NOMO-1 (cell line): ENCODE data around the gene SPINT2.

Experiments used
- DNase-seq, 2 experiments: peaks; one replicate each; lab custom pipeline; 2025; ENCODE audit not compliant: unreplicated experiment in 2 of 2; lab: John Stamatoyannopoulos, UW

The SPINT2 gene

DNA sequence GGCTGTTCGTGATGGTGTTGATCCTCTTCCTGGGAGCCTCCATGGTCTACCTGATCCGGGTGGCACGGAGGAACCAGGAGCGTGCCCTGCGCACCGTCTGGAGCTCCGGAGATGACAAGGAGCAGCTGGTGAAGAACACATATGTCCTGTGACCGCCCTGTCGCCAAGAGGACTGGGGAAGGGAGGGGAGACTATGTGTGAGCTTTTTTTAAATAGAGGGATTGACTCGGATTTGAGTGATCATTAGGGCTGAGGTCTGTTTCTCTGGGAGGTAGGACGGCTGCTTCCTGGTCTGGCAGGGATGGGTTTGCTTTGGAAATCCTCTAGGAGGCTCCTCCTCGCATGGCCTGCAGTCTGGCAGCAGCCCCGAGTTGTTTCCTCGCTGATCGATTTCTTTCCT, 27.5 kb downstream of the SPINT2 start:
- no peak for DNase-seq

DNA sequence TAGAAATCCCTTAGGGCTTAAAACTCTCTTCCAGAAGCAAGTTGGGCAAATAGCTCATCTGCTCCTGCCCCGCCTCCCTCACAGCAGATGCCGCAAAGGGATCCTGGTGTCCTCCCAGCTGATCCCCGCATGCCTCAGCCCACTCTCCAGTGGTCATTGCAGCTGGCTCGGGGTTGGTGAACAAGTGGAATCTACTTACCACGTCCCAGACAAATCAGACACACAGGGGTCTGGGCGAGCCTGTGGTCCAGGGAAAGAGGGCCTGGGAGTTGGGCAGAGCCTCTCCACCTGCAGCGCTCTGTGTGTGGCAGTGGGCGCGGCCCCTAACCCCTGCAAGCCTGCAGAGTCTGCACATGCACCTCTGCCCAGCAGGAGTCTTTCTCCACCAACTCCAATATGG, 28.9 kb downstream of the SPINT2 start:
- no peak for DNase-seq

DNA sequence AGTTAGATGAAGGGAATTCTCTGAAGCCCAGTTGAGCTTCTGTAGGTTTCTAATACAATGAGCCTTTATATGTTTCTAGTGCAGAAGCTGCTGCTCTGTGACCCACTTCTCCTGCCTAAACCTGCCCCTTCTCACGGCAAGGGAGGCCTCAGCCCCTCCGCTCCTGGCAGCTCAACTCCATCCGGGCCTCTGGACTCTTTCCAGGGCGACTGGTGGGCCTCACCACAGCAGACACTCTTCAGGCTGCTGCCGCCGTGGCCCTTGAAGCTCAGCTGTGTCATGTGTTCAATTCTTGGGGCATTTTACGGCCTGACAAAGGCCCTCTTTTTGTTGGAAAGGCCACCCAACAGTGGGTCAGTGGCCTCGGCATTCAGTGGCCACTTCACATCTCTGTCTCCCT, 29.7 kb downstream of the SPINT2 start:
- no peak for DNase-seq

DNA sequence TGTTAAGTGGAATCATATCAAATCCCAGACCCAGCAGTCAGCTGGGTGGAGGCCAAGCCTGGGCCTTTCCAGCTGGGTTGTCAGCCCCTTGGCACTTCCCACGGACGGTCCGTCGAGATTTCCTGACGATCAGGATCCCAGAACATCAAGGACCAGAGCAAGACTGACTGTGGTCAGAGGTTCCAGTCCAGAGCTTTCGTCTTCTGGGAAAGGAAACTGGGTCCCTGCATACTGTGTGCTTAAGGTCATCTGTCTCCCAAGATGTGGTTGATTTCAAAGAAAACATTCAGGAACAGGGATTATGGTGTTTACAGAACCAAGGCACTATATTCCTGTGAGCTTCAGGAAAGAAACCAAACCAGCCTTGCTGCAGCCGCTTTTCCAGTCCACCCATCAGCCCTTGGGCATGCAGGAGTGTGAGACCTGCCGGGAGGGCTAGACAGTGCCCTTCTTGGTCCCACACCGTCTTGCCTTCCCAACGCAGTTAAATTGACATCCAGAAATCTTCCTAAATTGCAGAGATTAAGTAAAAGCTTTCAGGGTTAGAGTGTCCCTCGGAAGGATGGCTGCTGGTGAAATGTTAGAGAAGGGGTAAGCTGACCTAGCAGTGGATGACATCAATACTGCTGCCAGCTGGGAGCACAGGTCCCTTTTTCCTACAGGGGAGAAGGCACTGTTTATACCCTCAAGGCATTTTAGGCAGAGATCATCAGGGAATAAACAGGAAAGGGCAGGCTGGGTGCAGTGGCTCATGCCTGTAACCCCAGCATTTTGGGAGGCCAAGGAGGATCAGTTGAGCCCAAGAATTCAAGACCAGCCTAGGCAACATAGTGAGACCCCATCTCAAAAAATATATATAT, 34.7 kb downstream of the SPINT2 start:
- DNase-seq: no peak

DNA sequence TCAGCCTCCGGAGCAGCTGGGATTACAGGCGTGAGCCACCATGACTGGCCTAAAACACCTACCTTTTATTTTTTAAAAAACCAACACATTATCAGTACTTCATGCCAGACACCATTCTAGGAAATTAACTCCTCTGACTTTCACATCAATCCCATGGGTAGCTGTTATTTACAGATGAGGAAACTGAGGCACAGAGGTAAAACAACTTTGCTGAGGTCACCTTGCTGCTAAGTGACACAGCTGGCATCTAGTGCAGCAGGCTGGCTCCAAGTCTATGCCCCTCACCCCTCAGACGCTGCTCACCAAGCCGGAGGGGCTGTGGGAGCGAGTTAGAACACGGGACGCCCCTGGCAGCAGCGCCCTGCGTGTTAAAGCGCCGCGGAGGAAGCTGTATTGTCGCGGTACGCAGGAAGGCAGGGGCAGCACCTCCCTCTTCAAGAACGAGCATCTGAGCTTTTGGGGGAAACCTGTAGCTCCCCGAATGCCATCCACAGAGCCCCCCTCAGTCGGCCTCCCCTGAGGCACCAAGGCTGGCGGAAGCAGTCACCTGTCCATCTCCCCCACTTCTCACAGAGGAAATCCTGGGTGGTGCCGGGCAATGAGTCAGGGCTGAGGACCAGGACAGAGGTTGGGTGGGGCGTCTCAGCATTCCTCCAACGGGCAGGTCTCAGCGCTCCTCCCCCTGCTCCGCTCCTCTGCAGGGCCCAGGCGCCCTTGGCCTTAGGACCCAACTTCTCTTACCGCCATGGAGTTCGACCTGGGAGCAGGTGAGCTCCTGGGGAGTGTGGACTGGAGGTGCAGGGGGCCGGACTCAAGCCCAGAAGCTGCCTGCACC, 39.4 kb downstream of the SPINT2 start, which contains the start of gene C19orf33:
TSS of gene C19orf33 (plus strand) at position 735 of the 835 bp plus-strand sequence. CDS start at position 746, 11 bp downstream.
- DNase-seq: no peak

DNA sequence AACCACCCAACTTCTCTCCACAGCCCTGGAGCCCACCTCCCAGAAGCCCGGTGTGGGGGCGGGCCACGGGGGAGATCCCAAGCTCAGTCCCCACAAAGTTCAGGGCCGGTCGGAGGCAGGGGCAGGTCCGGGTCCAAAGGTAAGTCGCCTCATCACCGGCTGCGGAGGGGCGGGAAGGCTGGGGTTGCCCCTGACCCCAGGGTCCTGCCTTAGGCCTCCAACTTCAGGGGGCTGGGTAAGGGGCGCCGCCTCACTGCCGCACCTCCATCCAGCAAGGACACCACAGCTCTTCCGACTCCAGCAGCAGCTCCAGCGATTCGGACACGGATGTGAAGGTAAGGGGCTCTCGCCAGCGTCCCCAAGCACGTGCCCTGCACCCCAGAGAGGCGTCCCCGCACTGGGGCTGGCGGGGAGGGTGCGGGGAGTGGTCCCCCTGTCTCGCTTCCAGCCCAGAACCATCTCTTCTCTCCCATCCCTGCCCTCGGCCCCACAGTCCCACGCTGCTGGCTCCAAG, 40.0 kb downstream of the SPINT2 start:
- no peak for DNase-seq

DNA sequence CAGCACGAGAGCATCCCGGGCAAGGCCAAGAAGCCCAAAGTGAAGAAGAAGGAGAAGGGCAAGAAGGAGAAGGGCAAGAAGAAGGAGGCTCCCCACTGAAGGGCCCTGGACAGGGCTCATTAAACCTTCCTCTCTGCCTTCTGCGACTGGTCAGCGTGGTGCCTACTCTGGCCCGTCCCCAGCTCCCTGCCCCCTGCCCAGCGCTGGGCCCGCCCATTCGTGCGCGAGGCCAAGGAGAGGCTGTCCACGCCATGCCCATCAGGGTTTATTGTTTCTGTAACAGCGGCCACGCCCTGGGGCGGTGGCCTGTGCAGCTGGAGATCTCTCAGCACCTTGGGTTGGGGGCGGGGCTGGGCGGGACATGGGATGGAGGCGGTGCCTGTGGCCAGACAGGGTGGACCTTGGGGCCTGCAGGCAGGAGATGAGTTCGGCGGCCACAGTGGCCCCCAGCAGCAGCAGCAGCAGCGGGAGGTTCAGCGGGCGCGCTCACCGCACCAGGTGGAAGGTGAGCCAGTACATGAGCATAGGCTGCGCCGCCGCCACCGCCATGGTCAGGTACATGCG, 40.6 kb downstream of the SPINT2 start:
- DNase-seq: no peak

DNA sequence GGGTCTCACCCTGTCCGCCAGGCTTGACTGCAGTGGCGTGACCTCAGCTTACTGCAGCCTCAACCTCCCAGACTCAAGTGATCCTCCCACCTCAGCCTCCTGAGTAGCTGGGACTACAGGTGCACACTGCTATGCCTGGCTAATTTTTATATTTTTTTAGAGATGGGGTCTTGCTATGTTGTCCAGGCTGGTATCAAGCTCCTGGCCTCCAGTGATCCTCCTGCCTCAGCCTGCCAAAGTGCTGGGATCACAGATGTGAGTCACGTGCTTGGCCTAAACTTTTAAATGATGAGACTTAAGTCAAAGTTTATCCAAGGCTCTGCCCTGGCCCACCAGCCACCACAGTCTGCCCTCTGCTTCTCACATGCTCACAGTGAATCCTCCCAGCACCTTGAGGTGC, 41.9 kb downstream of the SPINT2 start:
- no peak for DNase-seq

DNA sequence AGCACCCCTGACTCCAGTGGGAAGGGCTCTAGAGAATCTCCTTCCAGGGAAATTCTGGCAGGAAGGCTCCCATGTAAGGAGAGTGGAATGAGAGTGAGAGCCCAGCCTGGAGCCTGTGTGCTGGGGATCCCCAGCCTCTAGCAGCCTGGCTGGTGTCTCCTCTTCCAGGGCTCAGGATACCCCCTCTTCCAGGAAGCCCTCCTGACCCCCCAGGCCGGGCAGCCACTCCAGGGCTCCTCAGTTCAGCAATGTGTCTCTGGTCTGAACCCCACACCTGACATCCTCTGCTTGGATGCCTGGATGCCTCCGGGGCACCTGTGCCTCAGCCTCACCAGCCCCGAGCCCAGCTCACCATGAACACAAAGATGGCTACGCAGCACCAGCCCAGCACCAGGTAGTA, 42.7 kb downstream of the SPINT2 start:
- DNase-seq: no peak

DNA sequence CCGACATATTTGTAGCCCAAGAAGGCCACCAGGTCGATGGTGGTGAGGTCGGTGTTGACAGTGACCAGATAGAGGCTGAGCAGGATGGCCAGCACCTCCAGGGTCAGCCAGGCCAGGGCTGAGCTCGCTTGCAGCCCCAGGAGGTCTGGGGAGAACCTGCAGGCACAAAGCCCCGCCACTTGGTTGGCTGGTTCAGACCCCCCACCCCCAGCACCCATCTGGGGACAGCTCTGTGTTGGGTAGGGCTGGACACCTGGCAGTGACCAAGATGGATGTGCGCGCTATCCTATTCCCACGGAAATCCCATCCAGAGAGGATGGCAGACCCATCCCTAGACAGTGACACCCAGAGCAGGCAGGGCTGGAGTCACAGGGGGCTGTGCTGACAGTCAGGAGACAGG, 43.2 kb downstream of the SPINT2 start:
- no peak for DNase-seq

DNA sequence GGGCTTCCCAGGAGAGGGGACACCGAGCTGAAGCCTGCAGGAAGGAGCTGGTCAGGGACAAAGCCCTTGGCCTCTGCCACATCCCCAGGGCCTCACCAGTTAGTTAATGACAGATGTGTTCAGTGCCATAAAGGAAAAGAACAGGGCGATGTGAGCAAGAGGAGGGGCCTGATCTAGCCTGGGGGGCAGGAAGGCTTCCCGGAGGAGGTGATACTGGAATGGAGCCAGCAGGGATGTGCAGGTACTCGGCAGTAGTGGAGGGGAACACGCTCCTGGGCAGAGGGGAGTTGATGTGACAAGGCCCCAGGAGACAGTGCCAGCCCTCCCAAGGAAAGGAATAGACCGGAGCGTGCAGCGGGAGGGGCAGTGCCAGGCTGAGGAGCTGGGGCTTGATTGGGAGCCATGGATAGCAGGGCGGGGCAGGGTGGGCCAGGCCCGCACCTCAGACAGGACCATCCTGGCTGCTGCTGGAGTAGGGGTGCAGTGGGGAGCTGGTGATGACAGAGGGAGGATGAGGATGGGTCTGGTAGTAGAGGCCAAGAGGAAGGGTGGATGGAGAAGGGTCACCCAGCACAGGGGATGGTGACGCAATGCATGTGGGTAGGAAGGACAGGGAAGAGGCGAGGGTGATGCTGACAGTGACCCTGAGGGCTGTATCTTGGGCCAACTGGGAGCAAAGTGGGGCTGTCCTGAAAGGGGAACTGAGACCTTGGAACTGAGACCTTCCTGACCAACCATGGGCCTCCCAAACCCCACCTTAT, 43.8 kb downstream of the SPINT2 start:
- no peak for DNase-seq

DNA sequence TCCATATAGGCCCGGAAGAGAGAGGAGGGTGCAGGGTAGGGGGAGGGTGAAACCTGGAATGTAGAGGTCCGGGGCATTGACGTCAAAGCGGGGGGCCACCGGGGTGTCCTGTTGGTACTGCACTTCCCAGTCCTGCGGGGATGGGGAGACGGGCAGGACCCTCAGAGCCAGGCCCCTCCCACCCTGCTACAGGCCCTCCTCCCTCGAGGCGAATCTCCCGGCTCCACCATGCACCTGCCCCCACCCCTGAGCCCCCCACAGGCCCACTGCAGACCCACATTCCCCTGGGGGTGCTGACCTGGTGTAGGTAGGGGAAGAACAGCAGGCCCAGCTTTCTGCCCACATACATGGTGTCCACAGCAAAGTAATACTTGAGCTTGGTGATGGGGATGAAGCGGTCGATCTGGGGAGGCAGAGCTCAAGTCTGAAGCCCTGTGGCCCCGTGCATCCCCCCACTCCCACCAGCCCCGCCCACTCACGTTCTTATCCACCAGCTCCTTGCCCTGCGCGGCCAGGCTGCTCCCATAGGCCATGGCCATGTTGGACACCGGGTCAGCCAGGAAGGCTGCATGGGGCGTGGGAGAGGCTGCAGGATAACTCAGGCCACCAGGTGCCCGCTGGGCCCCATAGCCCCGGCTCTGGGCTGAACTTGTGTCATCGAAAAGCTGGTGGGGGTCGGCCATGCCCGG, 44.7 kb downstream of the SPINT2 start:
- no peak for DNase-seq

DNA sequence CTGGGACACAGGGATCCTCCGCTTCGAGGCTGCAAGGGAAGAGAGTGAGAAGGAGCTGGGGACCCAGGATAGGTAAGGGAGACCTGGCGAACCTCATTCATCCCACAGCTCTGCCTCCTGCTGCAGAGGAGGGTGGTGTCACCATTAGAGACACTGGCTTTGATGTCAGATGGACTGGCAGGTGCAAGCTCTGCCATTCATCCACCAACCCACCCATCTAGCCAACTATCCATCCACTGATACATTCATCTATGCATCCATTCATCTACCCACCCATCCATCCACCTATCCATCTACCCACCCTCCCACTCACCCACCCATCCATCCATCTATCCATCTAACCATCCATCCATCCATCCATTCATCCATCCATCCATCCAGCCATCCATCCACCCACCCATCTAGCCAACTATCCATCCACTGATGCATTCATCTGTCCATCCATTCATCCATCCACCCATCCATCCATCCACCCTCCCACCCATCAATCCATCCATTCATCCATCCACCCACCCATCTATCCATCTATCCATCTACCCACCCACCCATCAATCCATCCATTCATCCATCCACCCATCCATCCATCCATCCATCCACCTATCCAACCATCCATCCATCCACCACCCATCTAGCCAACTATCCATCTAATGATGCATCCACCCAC, 45.4 kb downstream of the SPINT2 start:
- no peak for DNase-seq

DNA sequence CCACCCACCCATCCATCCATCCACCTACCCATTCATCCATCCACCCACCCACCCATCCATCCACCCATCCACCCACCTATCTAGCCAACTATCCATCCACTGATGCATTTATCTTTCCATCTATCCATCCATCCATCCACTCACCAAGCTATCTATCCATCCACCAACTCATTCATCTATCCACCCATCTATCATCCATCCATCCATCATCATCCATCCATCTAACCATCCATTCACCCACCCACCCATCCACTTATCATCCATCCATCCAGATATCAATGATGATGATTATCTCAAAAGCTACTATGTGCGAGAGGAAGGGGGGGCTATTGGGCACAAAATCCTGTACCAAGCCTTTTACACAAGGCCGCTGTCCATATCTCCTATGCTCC, 45.9 kb downstream of the SPINT2 start:
- no peak for DNase-seq

DNA sequence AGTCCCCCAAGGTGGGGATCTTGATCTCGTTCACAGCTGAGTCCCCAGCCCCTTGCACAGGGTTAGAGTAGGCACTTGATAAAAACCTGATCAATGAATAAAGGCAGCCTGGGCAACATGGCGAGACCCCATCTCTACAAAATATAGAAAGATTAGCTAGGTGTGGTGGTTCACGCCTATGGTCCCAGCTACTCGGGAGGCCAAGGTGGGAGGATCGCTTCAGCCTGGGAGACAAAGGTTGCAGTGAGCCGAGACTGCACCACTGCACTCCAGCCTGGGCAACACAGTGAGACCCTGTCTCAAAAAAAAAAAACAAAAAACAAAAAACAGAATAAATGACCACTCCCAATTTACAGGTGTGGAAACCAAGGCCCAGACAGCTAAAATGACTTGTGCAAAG, 46.6 kb downstream of the SPINT2 start:
- no peak for DNase-seq

DNA sequence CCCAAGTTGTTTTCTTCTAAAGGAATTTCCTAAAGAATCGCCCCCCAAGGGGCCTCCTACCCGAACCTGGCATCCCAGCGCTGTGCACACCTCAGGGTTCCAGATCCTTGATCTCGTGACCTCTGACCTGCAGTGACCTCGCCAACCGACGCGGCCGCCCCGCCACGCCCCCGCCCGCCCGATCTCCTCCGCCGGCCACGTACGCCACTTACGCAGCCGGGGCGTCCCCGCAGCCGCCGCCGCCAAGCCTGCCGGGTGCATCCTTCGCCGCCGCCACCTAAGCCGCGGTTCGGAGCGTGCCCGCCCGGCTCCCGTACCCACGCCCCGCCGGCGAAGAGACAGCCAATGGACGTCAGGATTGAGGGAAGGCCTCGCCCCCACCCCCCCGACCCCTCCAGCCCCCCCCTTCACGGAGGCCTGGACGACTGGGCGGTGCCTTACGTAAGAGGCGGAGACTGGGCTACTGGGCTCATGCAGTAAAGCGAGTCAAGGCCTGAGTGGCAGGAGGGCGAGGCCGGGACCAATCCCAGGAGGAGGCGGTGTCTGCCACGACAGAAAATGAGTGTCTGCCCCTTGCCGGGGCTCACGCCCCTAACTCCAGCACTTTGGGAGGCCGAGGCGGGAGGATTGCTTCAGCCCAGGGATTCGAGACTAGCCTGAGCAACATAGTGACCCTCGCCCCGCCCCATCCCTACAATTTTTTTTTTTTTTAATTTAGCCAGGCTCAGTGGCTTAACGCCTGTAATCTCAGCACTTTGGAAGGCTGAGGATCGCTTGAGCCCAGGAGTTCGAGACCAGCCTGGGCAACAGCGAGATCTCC, 51.5 kb downstream of the SPINT2 start, which contains the start of gene YIF1B:
TSS of gene YIF1B (minus strand) at position 291 of the 820 bp plus-strand sequence. CDS start at position 261, 30 bp downstream.
- peak; percentile 97 to 98 for DNase-seq

DNA sequence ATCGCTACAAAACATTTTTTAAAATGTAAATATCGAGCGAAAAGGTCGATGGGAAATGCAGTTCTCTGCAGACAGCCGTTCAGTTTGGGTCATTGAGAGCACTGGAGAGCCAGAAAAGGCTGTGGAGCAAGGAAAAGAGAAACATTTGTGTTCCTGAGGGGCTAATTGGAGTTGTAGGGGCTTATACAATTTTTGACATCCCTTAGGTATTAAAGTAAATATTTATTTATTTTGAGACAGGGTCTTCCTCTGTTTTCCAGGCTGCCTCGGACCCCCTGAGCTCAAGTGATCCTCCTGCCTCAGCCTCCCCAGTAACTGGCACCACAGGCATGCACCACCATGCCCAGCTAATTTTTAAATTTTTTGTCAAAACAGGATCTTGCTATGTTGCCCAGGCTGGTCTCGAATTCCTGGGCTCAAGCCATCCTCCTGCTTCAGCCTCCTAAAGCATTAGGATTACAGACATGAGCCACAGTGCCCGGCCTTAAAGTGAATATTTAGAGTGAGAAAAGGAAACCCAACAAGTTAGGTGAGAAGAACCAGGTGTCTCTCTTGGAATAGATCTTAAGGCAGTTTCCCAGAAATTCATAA, 52.2 kb downstream of the SPINT2 start:
- DNase-seq: peak; percentile 47 to 59

DNA sequence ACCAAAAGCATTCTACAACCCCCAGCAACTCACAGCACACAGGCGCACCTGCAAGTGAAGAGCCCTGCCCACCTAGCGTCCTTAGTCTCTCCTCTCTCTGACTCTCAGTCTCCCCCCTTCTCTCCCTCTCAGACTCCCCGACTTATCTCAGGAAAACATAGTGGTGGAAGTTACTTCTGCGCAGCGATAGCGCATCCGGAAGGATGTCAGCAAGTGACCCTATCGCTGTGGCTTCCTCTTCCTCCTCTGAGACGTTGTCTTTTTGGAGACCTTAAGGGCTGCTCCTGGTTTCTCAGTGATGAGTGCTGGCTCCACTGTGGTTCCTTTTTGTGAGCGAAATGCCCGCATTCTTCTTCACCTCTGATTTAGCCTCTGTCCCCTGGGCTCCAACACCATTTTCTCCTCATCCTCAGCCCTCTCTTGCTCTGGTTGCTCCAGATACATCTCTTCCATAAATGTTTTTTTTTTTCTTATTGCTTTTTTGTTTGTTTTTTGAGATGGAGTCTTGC, 52.8 kb downstream of the SPINT2 start:
- DNase-seq: peak; percentile 49 to 78
